HG02840 (cell line): ENCODE data around the gene NPPC.
"Not testable (repeated sequence)": the region's sequence is repeated elsewhere in the genome, so short reads cannot be mapped to it uniquely, and the experiment has no call there.

Experiments
- ATAC-seq: cut with Tn5 transposase; IDR thresholded peaks from one replicate; pipeline ENCODE4 v1.9.1; 2021; ENCODE audit warnings: mild to moderate bottlenecking, moderate library complexity, moderate number of reproducible peaks; ENCODE audit not compliant: unreplicated experiment, low FRiP score

NPPC gene

DNA sequence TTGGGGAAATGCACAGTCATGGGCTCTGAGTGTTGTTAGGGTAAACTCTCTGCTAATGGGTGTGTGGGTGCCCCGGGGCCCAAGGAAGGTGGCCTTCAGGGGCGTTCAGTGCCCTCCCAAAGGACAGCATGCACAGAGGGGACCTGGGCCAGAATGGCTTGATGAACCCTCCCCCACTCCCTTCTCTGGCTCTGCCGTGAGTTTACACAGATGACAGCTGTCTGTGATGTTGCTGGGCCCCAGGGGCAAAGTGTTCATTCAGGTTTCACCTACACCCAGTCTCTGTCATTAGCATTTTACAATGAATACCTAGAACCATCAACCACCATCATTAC lies 3.2 kb downstream of the NPPC start:
- ATAC-seq: no peak

DNA sequence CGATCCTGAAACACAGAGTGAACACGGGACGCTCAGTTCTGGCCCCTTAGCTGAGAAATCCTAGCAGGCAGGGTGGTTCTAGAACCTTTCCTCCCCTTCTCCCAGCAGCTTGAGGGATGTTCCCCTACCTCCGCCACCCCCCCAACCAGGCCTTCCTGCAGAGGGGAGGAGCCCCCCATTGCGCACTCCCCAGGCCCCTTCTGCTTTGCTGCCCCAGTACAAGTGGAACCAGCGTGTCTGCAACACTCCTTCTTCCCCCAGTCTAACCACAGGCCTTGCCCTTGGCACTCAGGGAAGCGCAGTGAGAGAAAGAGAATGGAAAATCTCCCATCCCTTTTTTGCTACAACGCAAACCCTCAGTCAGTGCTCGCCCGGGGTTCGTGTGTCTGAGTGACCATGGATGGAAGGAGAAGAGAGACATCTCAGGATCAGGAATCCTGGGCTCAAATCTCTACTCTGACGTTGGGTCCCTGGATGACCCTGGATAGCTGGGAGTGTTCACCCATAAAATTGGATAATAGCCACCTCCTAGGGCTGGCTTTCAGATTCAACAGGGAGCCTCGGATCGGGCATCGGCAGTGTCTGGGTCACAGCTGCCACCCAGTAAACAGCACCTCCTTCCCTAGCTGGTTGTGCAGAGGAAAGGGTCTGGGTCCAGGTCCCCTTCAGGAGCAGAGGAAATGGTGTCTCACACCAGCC lies 3.7 kb downstream of the NPPC start:
- ATAC-seq: no peak

DNA sequence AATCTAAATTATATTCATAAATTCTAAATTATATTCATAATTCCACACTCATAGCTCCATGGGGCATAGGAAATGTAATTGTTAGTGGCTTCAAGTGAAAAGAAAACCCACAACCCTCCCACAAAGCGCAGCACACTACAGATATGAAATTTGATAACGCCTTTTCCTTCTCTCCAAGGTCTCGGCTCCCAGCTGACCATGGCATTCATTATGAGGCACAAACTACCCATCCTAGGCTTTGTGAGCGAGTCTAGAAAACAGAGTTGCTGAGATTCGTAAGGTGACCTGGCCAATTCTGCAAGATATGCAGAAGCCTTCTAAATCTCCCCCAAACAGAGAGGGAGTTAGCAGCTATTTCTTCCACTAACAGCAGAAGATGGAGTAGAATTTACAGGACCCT lies 5.4 kb downstream of the NPPC start:
- ATAC-seq: no peak

DNA sequence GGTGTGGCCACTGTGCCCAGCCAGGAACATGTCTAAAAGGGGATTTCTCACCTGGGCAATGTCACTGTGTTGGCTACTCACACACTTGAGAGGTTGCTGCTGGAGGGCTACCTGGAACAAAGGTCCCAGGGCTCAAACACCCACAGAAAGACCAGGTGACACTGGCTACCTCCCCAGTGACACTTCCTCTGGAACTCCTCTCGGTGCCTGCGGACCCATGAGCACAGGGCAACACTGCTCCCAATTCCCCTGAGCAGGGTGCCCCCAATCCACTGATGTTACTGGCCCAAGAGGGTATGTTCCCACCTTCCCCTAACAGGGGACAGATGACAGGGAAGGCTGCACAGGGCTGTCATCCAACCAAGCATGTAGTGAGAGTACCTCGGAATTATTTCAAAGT lies 5.8 kb downstream of the NPPC start:
- ATAC-seq: no peak

DNA sequence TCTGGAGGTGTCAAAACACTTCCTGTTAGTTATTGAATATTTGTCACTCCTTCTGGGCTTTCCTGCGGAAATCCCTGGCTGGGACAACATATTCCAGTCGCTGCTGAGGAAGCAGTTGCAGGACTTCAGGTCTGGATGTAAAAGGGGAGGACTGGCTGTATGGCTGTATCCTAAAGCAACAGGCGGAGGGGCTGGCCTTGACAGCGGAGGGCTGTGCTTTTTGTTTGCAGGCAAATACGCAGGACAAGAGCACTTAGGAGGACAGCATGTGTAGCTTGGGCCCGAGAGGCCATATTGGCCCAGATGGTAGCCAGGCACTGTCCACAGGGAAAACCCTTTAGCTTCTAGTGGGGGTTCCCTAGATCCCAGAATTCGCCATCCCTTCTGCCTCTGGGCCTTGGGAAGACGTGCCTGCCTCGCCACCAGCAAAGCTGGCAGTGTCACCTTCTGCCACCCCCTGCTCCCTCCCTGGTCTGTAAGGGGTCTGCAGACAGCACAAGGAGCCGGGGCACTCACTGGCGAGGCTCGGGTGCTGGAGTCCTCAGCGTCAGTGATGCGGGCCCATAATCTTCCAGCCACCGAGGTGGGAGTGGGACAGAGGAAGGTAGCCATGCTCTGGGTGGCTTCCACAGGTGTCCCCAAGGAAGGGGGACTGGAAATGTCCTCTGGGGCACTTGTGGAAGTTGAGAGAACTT lies 6.7 kb downstream of the NPPC start:
- no peak for ATAC-seq

DNA sequence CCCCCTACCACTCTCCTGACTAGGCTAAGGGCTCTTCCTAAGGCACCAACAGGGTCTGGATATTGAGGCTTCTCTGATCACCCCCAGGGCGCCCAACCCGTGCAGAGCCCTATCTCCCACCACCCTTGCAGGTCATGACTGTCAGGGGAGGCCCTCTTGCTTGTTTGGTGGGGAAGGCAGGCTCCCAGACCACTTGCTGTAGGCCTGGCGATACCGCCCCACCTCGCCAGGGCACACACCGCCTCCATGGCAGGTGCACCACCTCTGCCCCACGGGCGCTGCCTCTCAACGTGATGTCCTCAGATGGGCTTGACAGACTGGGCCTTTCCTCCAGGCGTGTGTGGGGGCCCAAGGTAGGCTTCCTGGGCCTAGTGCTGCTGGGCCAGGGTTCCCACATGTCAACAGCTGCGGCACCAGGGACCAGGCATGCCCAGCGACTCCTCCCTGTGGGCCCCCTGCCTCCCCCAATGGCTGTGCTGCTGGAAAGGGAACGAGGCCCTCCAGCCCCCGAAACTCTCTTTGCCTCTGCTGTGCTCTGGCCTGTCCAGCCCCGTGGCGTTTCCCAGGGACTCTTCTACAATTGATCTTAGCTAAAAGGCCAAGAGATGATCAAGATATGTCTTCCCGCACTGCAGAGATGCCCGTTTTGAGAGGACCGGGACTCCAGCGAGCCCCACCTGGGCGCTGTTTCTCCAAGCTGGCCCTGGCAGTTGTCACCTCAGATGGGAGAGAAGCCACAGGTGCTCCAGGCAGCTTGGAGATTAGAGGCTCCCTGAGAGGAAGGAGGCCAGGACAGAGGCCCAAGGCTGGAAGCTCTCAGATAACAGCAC lies 7.5 kb downstream of the NPPC start:
- ATAC-seq: no peak

DNA sequence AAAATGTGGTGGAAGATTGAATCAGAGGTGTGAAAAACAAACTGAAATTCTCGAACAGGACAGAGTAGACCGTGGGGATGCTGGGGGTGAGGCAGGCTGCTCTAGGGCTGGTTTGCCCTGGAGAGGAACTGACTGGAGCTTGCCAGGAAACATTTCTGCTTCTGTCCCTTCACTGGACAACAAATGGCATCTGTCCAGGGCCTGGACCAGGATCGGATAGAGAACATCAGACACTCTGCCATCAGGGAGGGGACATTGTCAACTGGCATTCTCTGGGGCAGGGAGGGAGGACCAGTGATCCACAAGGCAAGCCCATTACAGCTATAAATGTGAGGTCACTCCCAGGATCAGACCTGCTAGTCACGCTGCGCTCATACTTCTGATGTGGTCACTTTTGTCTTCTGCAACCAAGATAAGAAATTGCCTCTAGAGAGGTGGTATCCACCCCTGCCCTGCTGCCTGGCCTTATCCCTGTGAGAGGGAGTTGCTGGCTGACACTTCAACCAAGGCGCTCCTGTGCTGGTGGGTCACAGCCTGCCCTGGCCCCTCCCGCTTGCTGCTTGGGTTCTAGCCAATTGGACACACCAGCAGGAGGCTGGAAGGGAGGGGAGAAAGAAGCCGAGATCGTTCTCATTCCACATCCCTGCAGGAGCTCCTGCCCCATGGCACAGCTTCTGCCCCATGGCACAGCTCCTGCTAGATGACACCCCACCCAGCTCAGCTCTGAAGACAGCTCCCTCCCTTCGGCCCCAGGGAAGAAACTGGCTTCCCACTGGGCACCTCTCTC lies 8.7 kb downstream of the NPPC start:
- no peak for ATAC-seq

DNA sequence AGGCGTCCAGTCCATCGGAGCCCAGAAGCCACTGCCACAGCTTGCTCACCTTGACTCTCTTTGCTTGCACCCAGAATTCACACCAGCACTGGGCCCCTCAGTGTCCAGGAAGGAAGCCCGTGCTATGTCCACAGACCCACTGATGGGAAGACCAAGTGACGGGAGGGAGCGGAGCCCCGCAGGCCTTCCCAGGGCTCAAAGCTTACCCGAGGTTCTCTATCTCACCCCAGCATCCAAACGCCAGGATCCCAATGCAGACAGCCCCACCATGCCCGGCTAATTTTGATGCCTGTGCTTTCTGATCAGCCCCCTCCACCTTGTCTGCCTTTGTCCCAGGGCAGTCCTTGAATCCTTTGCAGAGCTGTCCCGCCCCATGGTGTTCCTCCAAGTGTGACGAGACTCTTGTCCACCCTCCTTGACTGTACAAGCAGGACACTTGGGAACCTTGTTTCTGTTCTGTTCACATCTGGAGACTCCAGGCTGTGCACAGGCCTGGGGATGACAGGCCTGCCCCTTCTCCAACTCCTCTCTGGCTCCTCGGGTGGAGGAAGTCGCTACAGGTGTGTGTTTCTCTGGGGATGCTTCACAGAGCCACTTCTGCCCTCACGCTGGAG lies 12.0 kb downstream of the NPPC start:
- ATAC-seq: no peak

DNA sequence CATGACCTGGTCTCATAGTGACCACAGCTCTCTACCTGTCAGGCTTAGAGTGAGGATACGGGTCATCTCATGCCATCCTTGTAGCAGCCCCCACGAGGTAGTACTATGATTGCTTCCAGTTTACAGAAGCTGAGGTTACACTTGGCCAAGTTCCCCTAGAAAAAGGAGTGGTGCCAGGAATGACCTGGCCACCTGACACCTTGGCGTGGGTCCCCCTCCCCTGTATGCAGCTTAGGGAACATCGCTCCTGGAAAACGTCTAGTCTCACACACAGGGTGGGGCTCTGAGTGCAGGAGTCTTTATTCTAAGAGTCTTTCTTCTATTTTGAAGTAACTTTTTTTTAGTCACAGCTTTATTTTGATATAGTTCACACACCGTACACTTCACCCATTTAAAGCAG lies 14.8 kb downstream of the NPPC start:
- no peak for ATAC-seq

DNA sequence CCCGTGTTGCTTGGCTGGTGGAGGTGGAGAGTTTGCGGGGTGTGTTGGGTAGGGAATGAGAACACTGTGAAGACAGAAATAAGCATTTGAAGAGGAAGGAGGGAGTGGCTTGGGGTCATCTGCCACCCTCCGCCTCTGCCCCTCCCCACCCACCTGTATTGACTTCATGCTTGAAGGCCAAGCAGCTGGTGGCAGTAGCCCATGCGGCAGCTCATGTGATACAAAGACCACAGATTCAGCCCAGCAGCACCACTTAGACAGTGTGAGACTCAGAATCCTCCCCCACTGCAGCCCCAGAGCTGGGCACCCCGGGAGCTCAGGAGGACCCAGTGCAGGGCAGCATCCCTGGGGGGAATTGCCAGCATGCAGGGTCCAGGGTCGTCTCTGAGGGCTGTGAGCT lies 15.4 kb downstream of the NPPC start:
- no peak for ATAC-seq

DNA sequence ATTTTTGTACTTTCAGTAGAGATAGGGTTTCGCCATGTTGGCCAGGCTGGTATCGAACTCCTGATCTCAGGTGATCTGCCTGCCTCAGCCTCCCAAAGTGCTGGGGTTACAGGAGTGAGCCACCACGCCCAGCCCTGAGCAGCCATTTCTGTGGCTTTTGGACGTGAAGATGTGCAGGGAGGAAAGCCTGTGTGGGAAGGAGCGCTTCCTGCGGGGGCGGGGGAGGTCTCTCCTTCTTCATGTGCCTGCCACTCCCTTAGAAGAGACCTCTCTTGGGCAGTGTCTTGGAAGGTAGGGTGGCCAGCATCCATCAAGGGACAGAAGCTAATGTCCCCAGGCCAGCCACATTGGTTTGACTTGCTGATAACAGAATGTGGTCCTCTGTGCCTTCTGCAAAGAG lies 16.0 kb downstream of the NPPC start:
- not testable (repeated sequence) for ATAC-seq

DNA sequence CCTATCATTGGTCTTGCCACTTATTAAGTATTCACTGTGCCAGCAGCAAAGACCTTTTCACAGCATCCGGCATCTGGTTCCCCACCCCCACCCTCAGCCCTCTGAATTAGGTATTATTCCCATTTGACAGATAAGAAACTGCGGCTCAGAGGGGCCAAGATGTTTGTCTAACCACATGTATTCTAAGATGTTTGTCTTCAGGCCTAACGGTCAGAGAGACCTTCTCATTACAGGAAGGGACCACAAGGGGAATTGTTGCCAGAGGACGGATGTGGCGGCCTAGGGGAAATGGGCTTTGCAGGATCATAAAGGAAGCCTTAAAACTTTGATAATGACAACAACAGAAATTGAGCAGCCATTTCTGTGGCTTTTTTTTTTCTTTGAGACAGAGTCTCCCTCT lies 16.6 kb downstream of the NPPC start:
- ATAC-seq: no peak

DNA sequence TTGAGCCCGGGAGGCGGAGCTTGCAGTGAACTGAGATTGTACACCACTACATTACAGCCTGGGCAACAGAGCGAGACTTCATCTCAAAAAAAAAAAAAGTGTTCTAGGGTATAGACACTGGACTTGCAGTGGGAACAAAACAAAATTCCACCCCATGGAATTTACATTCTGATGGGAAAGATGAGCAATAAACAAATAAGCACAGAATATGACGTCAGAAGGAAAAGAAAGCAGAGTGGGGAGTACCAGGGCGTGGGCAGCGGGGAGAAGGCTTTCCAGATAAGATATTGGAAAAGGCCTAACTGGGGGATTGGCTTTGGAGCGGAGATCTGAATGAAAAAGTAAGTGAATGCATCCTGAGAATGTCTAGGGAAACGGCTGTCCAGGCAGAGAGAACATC lies 17.6 kb downstream of the NPPC start:
- no peak for ATAC-seq

DNA sequence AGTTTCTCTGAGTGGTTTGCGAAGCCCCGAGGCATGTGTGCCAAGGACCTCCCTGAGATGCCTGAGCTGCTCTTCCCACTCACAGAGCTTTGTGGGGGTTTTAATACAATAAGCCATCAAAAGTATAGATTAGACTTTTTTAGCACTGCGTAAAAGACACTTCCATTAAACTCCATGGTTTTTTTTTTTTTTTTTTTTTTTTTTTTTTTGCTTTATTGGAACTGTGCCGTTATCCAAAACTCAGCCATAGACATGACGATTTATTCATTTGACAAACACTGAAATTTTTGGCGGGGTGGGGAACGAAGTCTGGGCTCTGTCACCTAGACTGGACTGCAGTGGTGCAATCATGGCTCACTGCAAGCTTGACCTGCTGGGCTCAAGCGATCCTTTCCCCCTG lies 18.4 kb downstream of the NPPC start:
- ATAC-seq: no peak

DNA sequence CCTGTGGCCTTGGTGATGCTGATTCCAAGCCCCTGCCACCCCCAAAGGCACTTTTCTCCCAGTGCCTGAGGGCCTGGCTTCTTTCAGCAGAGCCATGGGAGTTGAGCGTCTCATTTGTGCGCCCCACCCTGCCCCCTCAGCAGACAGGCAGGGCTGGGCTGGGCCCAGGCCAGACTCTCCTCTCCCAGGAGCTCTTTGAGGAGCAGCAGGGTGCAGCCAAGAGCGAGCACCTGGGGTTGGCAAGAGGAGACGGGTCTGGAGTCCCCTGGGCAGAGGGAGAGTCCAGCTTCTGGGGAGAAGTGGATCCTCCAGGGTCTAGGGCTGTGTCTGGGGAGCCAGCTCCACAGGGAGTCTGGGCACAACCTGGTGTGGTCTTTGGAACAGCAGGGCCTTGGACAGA lies 21.2 kb downstream of the NPPC start:
- no peak for ATAC-seq

DNA sequence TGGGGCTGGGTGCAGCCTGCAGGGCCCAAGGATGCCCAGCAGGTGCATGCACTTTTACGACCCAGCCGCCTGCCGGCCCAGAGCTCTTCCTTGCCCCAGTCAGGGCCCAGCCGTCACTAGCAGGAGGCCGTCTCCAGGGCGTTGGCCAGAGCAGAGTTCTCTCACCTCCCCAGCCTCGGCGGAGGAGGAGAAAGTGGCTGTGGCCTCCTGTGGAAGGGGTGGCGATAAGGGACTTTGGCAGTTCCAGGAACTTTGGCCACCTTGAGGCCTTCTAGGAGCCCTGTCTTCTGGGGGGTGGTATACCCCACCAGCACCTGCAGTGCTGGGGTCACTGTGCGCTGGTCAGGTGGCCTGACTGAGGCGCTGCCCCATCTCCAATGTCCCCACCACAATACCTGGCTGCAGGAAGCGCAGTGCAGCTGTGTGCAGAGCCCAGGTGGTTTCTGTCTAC lies 22.0 kb downstream of the NPPC start:
- ATAC-seq: no peak

DNA sequence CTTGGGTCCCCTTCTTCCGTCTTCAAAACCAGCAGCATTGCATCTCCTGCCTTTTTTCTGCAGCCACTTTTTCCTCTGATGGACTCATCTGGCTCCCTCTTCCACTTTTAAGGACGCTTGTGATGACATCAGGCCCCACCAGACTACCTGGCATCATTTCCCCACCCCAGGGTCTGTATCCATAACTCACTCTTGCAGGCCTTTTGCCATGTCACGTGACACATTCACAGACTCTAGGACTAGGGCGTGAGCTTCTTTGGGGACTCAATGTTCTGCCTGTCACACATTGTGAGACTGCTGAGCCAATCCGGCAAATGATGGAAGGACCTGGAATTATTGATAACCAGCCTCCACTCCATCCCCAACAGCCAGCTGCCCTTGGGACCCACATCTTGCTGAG lies 23.6 kb downstream of the NPPC start:
- no peak for ATAC-seq

DNA sequence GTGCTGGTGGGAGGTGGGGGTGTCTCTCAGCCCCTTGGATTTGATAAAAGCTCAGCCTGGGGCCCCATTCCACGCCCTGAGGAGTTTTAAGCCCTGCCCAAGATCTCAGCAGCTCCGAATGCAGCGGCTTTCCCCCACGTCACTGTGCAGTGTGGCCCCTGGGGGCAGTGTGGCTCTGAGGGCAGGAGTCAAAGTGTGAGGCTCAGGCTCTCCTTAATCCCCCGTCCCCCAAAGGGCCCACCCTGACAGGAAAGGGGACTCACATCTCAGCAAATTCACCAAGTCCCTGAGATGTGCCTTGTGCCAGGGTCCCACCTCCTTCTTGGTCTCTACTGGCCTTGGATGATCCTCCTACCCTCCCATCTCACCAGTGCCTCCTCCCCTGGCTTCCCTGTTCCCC lies 25.2 kb downstream of the NPPC start:
- no peak for ATAC-seq

DNA sequence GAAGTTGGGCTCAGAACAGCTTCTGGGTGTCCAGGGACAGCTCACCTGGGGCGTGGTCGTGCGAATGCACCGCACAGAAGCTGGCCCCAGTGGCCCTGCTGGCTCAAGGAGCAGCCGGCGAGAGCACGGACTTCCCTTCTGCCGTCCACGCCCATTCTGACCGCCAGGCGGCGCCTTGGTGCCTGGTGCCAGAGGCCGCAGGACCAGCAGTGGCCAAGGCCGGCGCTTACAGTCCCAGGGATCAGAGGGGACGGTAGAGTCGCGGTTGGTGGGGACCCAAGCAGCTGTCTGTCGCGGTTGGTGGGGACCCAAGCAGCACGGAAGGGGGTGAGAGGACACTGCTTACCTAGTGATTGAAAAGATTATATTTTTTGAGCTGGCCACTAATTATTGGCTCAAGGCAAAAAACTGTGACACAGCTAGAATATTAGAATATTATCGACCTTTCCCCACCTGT lies 25.7 kb downstream of the NPPC start:
- no peak for ATAC-seq
